SU-DHL-6 (cell line): ENCODE results near the gene NAP1L4.

Experiments
- CTCF ChIP-seq: fragments of 200-600 bp; sonication (generic); IDR thresholded peaks from one replicate; pipeline ENCODE4 v1.5.1; 2017; ENCODE audit warnings: antibody characterized with exemption, mild to moderate bottlenecking, low read length, moderate library complexity; ENCODE audit not compliant: insufficient read depth, poor library complexity, severe bottlenecking
- EZH2phosphoT487 ChIP-seq: fragments of 200-600 bp; sonication (generic), shearing (Covaris generic); conservative IDR thresholded peaks from 2 replicates; pipeline ENCODE4 v1.6.1; 2018; ENCODE audit warnings: mild to moderate bottlenecking, antibody characterized with exemption, low read length, moderate library complexity, mixed read lengths

- TF ChIP-seq CTCF, result no peak
- TF ChIP-seq EZH2phosphoT487, result no peak
These were observed 22.2 kb upstream of the NAP1L4 start for GRCh38 chr11:3014057-3014938.
